EL (cell line): ENCODE results near the gene TMEM179B.
"Not testable (repeated sequence)": the region's sequence is repeated elsewhere in the genome, so short reads cannot be mapped to it uniquely, and the experiment has no call there.

ENCODE experiments used
- DNase-seq: peaks from one replicate; pipeline ENCODE4 v3.0.0-alpha.2; 2016

Gene TMEM179B, protein sequence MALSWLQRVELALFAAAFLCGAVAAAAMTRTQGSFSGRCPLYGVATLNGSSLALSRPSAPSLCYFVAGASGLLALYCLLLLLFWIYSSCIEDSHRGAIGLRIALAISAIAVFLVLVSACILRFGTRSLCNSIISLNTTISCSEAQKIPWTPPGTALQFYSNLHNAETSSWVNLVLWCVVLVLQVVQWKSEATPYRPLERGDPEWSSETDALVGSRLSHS

DNA sequence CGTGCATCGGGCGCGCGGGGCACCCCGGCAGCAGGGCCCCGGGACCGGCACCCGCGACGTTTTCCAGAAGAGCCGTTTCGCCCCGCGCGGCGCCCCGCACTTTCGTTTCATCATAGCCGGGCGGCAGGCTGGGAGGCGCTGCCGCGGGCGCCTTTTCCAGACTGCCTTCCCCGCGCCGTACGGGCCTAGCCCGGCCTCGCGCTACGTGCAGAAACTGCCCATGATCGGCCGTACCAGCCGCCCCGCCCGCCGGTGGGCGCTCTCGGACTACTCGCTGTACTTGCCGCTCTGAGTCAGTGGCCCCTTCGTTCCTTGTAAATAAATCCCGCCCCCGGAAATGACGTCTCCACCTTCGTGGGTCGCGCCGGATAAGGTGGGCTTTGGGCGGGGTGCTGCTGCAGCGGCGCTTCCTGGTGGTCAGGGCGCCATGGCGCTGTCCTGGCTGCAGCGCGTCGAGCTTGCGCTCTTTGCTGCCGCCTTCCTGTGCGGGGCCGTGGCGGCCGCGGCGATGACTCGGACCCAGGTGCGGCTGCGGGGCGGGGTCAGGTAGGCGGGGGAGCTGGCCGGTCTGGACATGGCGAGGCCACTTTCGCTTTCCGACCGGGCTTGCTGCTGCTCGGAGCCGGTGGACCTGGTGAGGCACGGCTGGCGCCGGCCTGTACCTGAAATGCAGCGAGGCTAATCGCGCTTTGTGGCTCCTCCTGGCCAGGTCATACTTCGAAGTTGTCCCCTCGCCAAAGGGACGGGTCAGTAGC, at the start of gene TMEM179B:
TMEM179B (plus strand) TSS at position 398 of the 755 bp plus-strand sequence; CDS start at position 428, 30 bp downstream.
- DNase-seq: peak; percentile 99

- no peak for DNase-seq
These were observed 39.6 kb upstream of the TMEM179B start for GRCh38 chr11:62747475-62748160.

DNA sequence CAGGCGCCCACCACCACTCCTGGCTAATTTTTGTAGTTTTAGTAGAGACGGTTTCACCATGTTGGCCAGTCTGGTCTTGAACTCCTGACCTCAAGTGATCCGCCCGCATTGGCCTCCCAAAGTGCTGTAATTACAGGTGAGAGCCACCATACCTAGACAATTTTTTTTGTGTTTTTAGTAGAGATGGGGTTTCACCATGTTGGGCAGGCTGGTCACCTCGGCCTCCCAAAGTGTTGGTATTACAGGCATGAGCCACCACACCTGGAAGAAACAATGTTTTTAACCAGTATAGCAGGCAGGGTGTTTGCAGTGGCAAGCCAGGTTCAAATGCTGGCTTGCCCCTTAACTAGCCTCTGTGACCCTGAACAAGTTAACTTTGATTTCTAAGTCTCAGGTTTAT, 37.3 kb upstream of the TMEM179B start:
- not testable (repeated sequence) for DNase-seq

DNA sequence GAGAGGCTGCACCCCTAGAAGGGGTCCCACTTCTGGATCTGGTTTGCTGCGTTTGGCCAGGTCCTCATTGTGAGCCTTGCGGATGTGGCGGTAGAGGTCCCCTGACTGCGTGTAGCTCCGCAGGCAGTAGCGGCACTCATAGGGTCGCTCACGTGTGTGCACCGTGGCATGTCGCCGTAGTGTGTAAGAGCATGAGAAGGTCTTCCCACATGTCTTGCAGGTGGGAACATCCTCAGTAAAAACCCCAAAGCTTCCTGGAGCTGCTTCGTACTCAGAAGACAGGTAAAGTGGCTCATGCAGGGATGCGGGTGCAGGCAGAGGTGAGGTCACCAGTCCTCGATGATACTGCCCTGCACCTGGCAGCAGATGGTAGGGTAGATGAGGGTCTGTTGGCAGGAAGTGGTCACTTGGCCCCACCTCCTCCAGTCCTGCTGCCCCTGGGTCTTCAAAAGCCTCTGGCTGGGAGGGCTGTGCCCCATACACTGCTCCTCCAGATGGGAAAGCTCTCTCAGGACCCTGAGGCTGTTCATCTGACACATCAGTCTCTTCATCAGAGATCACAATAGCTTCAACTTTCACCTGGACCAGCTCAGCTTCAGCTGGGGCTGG, 34.9 kb upstream of the TMEM179B start:
- DNase-seq: no peak

DNA sequence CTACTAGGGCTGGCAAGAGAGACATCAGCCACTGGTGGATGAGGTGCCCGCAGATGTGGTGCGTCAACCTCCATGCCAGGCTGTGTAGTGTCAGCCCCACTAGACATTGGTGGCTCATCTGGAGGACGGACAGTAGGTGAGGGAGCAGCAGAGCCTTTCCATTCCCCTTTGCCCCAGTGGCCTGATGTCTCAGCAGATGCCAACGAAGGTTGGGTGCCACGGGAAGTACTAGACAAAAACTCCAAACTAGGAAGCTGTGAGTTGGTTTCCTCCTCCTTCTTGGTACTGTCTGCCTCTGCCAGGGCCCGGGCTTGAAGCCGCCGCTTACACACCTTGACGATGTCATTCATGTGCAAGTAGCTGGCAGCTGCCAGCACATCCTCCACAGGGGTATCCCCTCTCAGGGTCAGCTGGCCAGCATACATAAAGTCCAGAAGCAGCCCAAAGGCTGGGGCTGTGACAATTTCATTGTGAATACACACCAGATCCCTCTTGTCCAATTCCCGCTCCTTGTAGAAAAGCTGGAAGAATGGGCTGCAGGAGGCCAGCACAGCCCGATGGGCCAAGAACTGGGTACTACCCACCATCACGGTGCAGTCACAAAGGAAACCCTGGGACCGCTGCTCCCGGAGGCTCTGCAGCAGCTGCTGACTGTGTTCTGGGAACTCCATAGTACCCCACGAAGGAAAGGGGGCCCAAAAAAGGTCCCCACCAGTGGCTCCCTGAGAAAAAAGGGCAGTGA, 34.0 kb upstream of the TMEM179B start:
- DNase-seq: no peak

GRCh38 chr11:62753736-62754603, 33.2 kb upstream of the TMEM179B start, which contains the start of gene ZBTB3:
TSS of gene ZBTB3 (minus strand) at chr11:62754160. CDS start at chr11:62753664, 496 bp downstream.
- DNase-seq: peak; percentile 99

- DNase-seq: no peak
These were observed 32.1 kb upstream of the TMEM179B start for GRCh38 chr11:62755086-62755615.

DNA sequence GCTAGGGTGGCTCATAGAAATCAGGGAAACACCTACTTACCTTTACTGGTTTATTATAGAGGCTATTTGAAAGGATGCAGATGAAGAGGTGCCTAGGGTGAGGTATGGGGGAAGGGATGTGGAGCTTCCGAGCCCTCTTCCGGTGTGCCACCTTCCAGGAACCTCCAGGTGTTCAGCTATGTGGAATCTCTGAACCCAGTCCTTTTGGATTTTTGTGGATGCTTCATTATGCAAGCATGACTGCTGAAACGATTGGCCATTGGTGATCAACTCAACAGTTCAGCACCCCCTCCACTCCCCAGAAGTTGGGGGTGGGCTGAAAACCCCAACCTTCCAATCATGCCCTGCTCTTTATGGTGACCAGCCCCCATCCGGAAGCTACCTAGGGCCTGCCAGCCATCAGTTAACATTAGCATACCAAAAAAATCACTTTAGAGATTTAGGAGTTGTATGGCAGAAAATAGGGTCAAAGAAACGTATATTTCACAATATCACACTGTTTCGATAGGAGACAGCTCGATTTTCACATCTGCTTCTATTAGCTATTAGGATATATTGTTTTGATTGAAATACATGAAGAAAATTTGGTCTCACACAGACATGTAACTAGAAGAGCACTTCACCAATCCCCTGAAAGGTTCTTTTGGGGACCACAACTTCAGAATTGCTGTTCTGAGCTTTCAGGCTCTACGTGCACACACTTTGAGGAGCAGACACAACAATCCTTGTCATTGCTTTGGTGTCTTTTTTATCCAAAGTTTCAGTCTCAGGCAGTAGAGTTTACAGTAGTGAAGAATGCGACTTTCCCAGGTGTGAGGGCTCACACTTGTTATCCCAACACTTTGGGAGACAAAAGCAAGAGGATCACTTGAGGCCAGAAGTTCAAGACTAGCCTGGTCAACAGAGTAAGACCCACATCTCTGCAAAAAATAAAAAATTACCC, 29.1 kb upstream of the TMEM179B start:
- DNase-seq: no peak

GRCh38 chr11:62760867-62761227, 26.4 kb upstream of the TMEM179B start:
- not testable (repeated sequence) for DNase-seq

- no peak for DNase-seq
These were observed 16.4 kb upstream of the TMEM179B start for GRCh38 chr11:62770778-62771143.

DNA sequence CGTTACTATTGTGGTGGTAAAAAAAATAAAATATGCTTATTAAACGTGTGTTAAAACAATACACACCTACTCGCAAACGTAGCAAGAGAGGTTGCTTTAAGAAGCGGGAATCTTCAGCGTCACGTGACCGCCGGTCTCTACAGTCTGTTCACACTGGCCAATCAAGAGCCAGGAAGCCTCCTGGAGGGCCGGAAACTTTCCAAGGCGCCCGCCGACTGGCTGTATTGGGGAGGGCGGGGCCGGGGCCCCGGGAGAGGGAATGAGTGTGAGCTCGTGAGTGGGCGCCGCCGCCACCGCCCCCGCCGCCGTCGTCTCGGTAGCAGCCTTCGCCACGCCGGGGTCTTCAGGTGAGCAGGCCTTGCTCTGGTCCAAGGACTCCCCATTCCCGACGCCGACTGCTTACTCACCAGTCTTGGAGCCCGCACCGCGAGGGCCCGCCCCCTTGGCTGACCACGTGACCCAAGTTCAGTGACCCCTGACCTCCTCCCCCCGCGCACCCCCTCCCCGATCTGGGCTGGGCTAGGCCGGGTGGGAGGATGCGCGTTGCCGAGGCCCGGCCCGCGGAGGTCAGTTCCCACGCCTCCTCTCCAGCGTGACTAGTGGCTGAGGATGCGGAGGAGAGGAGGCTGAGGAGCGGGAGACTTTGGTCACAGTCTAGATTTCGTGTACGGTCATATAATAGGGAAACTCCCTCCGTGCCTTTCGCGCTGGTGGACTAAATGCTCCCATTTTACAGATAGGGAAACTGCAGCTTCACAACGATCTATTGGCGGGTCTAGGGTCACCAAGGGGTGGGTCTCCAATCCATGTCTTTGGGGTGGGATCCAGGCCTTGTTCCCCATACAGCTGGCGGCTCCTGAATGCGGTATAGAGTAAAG, 15.8 kb upstream of the TMEM179B start, which contains the start of gene TAF6L:
TAF6L (plus strand) TSS at position 253 of the 878 bp plus-strand sequence. CDS start 4,388 bp downstream, outside the sequence.
- peak; percentile 98 for DNase-seq

DNA sequence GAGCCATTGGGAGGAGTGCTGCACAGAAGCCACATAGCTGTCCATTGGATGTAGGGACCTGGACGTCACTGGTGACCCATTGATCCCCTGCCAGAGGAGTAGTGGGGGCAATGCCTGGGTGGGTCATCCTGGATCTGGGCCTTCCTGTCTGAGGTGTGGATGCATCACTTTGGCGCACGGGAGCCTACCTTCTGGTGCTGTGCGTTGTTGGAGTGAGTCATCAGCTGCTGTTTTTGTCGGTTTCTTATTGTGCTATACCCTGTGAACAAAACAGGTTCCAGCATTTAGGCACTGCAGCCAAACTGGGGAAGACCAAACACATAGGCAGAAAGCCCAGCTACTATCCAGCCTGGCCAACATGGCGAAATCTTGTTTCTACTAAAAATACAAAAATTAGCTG, 12.8 kb upstream of the TMEM179B start:
- no peak for DNase-seq

DNA sequence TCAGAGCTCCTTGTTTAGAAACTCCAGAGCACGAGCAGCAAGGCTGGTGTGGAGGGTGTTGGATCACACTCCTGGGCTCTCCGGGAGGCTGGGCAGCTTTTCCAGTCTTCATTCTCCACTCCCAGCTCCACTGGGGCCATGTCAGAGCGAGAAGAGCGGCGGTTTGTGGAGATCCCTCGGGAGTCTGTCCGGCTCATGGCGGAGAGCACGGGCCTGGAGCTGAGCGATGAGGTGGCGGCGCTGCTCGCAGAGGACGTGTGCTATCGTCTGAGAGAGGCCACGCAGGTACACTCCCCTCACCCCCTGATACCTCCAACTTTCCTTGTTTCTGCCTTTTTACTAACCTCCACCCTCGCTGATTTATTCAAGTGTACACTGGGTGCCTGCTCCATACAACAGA, 11.6 kb upstream of the TMEM179B start:
- no peak for DNase-seq

DNA sequence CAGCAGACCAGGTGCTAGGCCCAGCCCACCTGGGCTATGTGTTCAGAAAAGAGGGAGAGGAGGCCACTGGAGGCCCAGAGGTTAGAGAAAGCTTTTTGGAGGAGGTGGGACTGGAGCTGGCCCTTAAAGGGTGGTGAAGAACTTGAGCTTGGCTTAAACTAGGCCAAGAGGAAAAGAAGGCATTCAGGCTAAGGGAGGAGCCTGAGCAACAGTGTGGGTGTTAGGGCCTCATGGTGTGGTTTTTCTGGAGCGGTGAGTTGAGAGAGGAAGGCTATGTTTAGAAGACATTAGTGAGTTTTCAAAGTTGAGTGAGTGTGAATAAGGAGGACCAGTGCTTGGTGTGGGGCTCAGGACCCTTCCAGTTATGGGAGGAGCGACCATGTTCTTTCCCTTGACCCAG, 9.8 kb upstream of the TMEM179B start:
- DNase-seq: no peak

- no peak for DNase-seq
These were observed 8.8 kb upstream of the TMEM179B start for GRCh38 chr11:62778441-62778840.

GRCh38 chr11:62782753-62783152, 4.4 kb upstream of the TMEM179B start:
- DNase-seq: no peak

- peak; percentile 83 for DNase-seq
These were observed 741 bp upstream of the TMEM179B start for GRCh38 chr11:62786318-62787004.

DNA sequence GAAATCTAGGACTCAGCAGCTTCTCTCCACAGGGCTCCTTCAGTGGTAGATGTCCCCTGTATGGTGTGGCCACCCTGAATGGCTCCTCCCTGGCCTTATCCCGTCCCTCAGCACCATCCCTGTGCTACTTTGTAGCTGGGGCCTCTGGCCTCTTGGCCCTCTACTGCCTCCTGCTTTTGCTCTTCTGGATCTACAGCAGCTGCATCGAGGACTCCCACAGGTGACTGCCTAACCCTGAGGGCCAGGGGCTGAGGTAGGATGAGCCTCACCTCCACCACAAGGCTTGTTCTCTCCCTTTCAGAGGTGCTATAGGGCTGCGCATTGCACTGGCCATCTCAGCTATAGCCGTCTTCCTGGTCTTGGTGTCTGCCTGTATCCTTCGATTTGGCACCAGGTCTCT, 1.8 kb downstream of the TMEM179B start:
- no peak for DNase-seq
